Neural cell (in vitro differentiated cells): Measurements from ENCODE around the gene EFCAB8. TPM values are rescaled to one million over a fixed set of nuclear protein-coding genes. Genes with fewer than 3 reads are reported as not detected.

Experiments
- H2AFZ ChIP-seq: fragments of 200-600, 300-800 bp; sonication (generic), shearing (Covaris generic); 2 replicates; pipeline ENCODE4 v1.6.0; 2014; ENCODE audit warnings: low read depth, mild to moderate bottlenecking, antibody characterized with exemption, low read length, moderate library complexity
- H3F3A ChIP-seq: fragments of 200-600 bp; shearing (Covaris generic); 2 replicates; pipeline ENCODE4 v1.6.1; 2016; ENCODE audit warnings: mild to moderate bottlenecking, moderate library complexity, mixed read lengths, antibody characterized with exemption, low read length; ENCODE audit not compliant: insufficient read depth, poor library complexity, severe bottlenecking
- H3K27ac ChIP-seq: fragments of 200-600, 300-800 bp; sonication (generic), shearing (Covaris generic); 2 replicates; pipeline ENCODE4 v1.5.1; 2014; ENCODE audit warnings: mild to moderate bottlenecking, low read length, moderate library complexity
- H3K27me3 ChIP-seq: fragments of 300-800, 200-600 bp; sonication (generic), shearing (Covaris generic); 2 replicates; pipeline ENCODE4 v1.6.0; 2014; ENCODE audit warnings: mild to moderate bottlenecking, low read depth, low read length, moderate library complexity; ENCODE audit not compliant: insufficient read depth
- H3K36me3 ChIP-seq: fragments of 300-800, 200-600 bp; sonication (generic), shearing (Covaris generic); 2 replicates; pipeline ENCODE4 v1.5.1; 2014; ENCODE audit warnings: mild to moderate bottlenecking, antibody characterized with exemption, low read length, moderate library complexity; ENCODE audit not compliant: insufficient read depth
- H3K4me2 ChIP-seq: fragments of 300-800, 200-600 bp; sonication (generic), shearing (Covaris generic); 2 replicates; pipeline ENCODE4 v1.6.0; 2014; ENCODE audit warnings: mild to moderate bottlenecking, low read length
- H3K4me3 ChIP-seq: fragments of 300-800, 200-600 bp; sonication (generic), shearing (Covaris generic); 2 replicates; pipeline ENCODE4 v1.5.1; 2014; ENCODE audit warnings: mild to moderate bottlenecking, low read length, moderate library complexity
- H3K79me2 ChIP-seq: fragments of 200-600 bp; shearing (Covaris generic); replicated peaks from 2 replicates; pipeline ENCODE4 v1.6.0; 2014; ENCODE audit warnings: mild to moderate bottlenecking, low read length, moderate library complexity; ENCODE audit not compliant: insufficient read depth
- H3K9ac ChIP-seq: fragments of 300-800, 200-600 bp; sonication (generic), shearing (Covaris generic); 2 replicates; pipeline ENCODE4 v1.6.1; 2016; ENCODE audit warnings: mild to moderate bottlenecking, low read length, mixed read lengths
- H3K9me2 ChIP-seq: fragments of 200-600 bp; shearing (Covaris generic); 2 replicates; pipeline ENCODE4 v1.6.1; 2016; ENCODE audit warnings: mild to moderate bottlenecking, low read length, mixed read lengths; ENCODE audit not compliant: insufficient read depth
- H3K9me3 ChIP-seq: fragments of 200-600, 300-800 bp; sonication (generic), shearing (Covaris generic); 2 replicates; pipeline ENCODE4 v1.6.1; 2016; ENCODE audit warnings: mild to moderate bottlenecking, mixed run types, low read length, moderate library complexity, mixed read lengths
- H4K20me1 ChIP-seq: fragments of 200-600 bp; shearing (Covaris generic); 2 replicates; pipeline ENCODE4 v1.6.1; 2016; ENCODE audit warnings: mild to moderate bottlenecking, mixed run types; ENCODE audit not compliant: insufficient read depth
- CTCF ChIP-seq: fragments of 450-650 bp; IDR thresholded peaks from 2 replicates; pipeline ENCODE4 v1.5.1; 2014; ENCODE audit warnings: antibody characterized with exemption, mild to moderate bottlenecking, moderate library complexity; ENCODE audit not compliant: poor library complexity, severe bottlenecking
- EP300 ChIP-seq: fragments of 450-650 bp; conservative IDR thresholded peaks from 2 replicates; pipeline ENCODE4 v1.6.1; 2014; ENCODE audit warnings: antibody characterized with exemption, mild to moderate bottlenecking, moderate library complexity; ENCODE audit not compliant: poor library complexity, severe bottlenecking
- EZH2 ChIP-seq: fragments of 200-600, 300-800 bp; shearing (Covaris generic), sonication (generic); IDR thresholded peaks from 2 replicates; pipeline ENCODE4 v1.6.1; 2014; ENCODE audit warnings: antibody characterized with exemption, low read length, borderline replicate concordance, mild to moderate bottlenecking; ENCODE audit not compliant: insufficient read depth, poor library complexity, severe bottlenecking
- MXI1 ChIP-seq: fragments of 450-650 bp; conservative IDR thresholded peaks from 2 replicates; pipeline ENCODE4 v1.6.1; 2014; ENCODE audit warnings: antibody characterized with exemption, mild to moderate bottlenecking; ENCODE audit not compliant: poor library complexity, severe bottlenecking
- POLR2AphosphoS5 ChIP-seq: IDR thresholded peaks from 2 replicates; pipeline ENCODE4 v1.6.1; 2012
- RAD21 ChIP-seq: fragments of 450-650 bp; conservative IDR thresholded peaks from 2 replicates; pipeline ENCODE4 v1.6.1; 2014; ENCODE audit warnings: antibody characterized with exemption, mild to moderate bottlenecking, moderate library complexity
- REST ChIP-seq: IDR thresholded peaks from 2 replicates; pipeline ENCODE4 v1.6.1; 2012; ENCODE audit warnings: borderline replicate concordance
- SMC3 ChIP-seq: fragments of 450-650 bp; conservative IDR thresholded peaks from 2 replicates; pipeline ENCODE4 v1.6.1; 2014; ENCODE audit warnings: antibody characterized with exemption, mild to moderate bottlenecking, moderate library complexity; ENCODE audit not compliant: poor library complexity
- TAF1 ChIP-seq: IDR thresholded peaks from 2 replicates; pipeline ENCODE4 v1.6.1; 2012; ENCODE audit warnings: low read depth
- polyA plus RNA-seq: library from polyadenylated mRNA; depleted of rRNA; stranded (reverse); fragments of >200 nt; gene quantifications from 2 replicates; pipeline ENCODE4 v1.2.3, GENCODE V29; 2014

Gene EFCAB8
- polyA plus RNA-seq, 1 donor from 2014 or later: not detected

- no peaks in the 10 kb centered on the region for H3K36me3 ChIP-seq
- H3K27ac ChIP-seq: no peak overlapping the region
- no peaks in the 10 kb centered on the region for H3K27me3 ChIP-seq
- no peaks in the 10 kb centered on the region for H3K79me2 ChIP-seq
- no peak overlapping the region for H2AFZ ChIP-seq
- no peaks in the 10 kb centered on the region for H3K9me2 ChIP-seq
- no peak overlapping the region for H3K4me2 ChIP-seq
- TF ChIP-seq MXI1 (no peak), EZH2 (no peak), SMC3 (no peak)
- H3K4me3 ChIP-seq: no peak overlapping the region
- H3F3A ChIP-seq: no peaks in the 10 kb centered on the region
- no peaks in the 10 kb centered on the region for H3K9me3 ChIP-seq
- no peak overlapping the region for H3K9ac ChIP-seq
- H4K20me1 ChIP-seq: no peaks in the 10 kb centered on the region
These were observed 32.8 kb downstream of the EFCAB8 start for GRCh38 chr20:32891491-32891890.

GRCh38 chr20:32891926-32892660 lies 33.4 kb downstream of the EFCAB8 start:
- no peak overlapping the region for H3K27ac ChIP-seq
- no peaks in the 10 kb centered on the region for H3K79me2 ChIP-seq
- no peak overlapping the region for H3K4me2 ChIP-seq
- no peaks in the 10 kb centered on the region for H4K20me1 ChIP-seq
- H3K4me3 ChIP-seq: no peak overlapping the region
- TF ChIP-seq REST (no peak), POLR2AphosphoS5 (no peak), RAD21 (no peak)
- H3K27me3 ChIP-seq: no peaks in the 10 kb centered on the region
- no peaks in the 10 kb centered on the region for H3K36me3 ChIP-seq
- no peaks in the 10 kb centered on the region for H3F3A ChIP-seq
- no peak overlapping the region for H3K9ac ChIP-seq
- no peaks in the 10 kb centered on the region for H3K9me3 ChIP-seq
- no peaks in the 10 kb centered on the region for H3K9me2 ChIP-seq
- H2AFZ ChIP-seq: no peak overlapping the region

- Histone ChIP-seq H3K79me2 (no peaks in the 10 kb centered on the region), H2AFZ (no peak overlapping the region), H3K27me3 (no peaks in the 10 kb centered on the region), H3K4me3 (no peak overlapping the region), H3F3A (no peaks in the 10 kb centered on the region), H3K27ac (no peak overlapping the region), H3K9me3 (no peaks in the 10 kb centered on the region), H3K4me2 (no peak overlapping the region), H3K9ac (no peak overlapping the region), H3K36me3 (no peaks in the 10 kb centered on the region), H3K9me2 (no peaks in the 10 kb centered on the region), H4K20me1 (no peaks in the 10 kb centered on the region)
- no peak for TF ChIP-seq REST
- TF ChIP-seq RAD21: no peak
- no peak for TF ChIP-seq SMC3
- TF ChIP-seq POLR2AphosphoS5: no peak
- no peak for TF ChIP-seq TAF1
- no peak for TF ChIP-seq EP300
- TF ChIP-seq MXI1: no peak
- no peak for TF ChIP-seq EZH2
- TF ChIP-seq CTCF: no peak
These were observed 34.7 kb downstream of the EFCAB8 start for GRCh38 chr20:32893263-32894025.
